Adrenal gland (tissue), 5 donors: ENCODE measurements around the gene MMEL1.
"Not testable (repeated sequence)": the region's sequence is repeated elsewhere in the genome, so short reads cannot be mapped to it uniquely, and the experiment has no call there.

Experiments
- POLR2A ChIP-seq, 2 donors: fragments of 450-650 bp; IDR thresholded peaks; one replicate each; pipeline ENCODE4 v1.6.1; 2017; ENCODE audit warnings: antibody characterized with exemption in 2 of 2, mild to moderate bottlenecking in 2 of 2, moderate library complexity in 1 of 2
- TF ChIP-seq, protein P1 (sequence below), 6 experiments: fragments of 450-650 bp in 4 of 6; fragments of 200-600 bp in 2 of 6; sonication (generic) in 1 of 6; IDR thresholded peaks; 1 replicate in 5 of 6; 2 replicates in 1 of 6; pipeline versions ENCODE4 v1.5.1 to v1.8.0; 2016 to 2021; ENCODE audit warnings: antibody characterized with exemption in 6 of 6, mild to moderate bottlenecking in 2 of 6, moderate library complexity in 1 of 6
- donor health status: DM: no; HTN: no; CAD: no.

GRCh38 chr1:2625748-2626147, 7.1 kb downstream of the MMEL1 start:
- TF ChIP-seq, protein P1, sequence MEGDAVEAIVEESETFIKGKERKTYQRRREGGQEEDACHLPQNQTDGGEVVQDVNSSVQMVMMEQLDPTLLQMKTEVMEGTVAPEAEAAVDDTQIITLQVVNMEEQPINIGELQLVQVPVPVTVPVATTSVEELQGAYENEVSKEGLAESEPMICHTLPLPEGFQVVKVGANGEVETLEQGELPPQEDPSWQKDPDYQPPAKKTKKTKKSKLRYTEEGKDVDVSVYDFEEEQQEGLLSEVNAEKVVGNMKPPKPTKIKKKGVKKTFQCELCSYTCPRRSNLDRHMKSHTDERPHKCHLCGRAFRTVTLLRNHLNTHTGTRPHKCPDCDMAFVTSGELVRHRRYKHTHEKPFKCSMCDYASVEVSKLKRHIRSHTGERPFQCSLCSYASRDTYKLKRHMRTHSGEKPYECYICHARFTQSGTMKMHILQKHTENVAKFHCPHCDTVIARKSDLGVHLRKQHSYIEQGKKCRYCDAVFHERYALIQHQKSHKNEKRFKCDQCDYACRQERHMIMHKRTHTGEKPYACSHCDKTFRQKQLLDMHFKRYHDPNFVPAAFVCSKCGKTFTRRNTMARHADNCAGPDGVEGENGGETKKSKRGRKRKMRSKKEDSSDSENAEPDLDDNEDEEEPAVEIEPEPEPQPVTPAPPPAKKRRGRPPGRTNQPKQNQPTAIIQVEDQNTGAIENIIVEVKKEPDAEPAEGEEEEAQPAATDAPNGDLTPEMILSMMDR (IDR thresholded peaks at IDR 0.05): not testable (repeated sequence)
- TF ChIP-seq POLR2A (IDR thresholded peaks at IDR 0.05): not testable (repeated sequence)
